ENCODE results near the gene KRTAP17-1.
"Not testable (repeated sequence)": the region's sequence is repeated elsewhere in the genome, so short reads cannot be mapped to it uniquely, and the experiment has no call there.

Gene KRTAP17-1

DNA sequence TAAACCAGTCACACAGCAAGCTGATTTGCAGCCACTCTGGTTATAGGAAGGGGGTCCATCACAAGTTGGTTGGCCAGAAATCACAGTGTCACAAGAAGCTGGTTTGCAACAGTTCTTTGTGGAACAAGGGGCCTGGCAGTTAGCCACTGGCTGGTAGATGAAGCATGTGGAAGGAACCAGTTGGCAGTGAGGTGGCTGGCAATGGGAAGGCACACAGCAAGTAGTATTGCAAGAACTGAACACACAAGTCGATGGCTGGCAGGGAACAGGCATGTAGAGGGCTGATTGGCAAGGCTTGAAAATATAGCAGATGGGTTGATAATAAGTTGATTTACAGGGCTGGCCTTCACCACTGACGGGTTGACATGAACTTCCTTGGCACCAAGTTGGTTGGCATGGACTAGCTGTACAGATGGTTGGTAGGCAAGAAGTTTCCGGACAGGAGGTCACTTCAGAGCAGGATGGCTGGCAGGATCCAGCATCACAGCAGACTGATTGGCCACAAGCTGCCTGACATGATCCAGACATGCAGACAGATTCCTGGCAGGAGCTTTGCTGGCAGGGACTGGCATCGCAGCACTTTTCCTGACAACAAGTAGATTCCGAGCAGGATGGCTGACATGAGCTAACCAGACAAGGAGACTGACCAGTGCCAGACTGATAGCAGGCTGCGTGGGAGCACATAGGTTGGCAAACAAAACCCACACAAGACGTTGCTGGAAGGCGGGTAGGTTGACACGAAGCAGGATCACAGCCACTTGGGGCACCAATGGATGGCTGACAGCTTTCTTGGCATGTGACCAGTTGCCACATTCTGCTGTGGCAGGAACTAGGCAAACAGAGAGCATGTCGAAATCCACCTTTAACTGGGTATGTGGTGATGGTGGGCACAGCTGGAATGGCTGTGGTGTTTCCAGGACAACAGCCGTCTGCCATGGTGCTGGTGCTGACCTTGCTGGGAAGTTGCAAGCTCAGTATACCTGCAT lies 13.3 kb downstream of the KRTAP17-1 start, which contains the start of gene KRTAP29-1:
Gene KRTAP29-1 (minus strand): TSS at position 936 of the 986 bp plus-strand sequence. CDS start 0 bp downstream, at position 936.
- DNase-seq = no peak

DNA sequence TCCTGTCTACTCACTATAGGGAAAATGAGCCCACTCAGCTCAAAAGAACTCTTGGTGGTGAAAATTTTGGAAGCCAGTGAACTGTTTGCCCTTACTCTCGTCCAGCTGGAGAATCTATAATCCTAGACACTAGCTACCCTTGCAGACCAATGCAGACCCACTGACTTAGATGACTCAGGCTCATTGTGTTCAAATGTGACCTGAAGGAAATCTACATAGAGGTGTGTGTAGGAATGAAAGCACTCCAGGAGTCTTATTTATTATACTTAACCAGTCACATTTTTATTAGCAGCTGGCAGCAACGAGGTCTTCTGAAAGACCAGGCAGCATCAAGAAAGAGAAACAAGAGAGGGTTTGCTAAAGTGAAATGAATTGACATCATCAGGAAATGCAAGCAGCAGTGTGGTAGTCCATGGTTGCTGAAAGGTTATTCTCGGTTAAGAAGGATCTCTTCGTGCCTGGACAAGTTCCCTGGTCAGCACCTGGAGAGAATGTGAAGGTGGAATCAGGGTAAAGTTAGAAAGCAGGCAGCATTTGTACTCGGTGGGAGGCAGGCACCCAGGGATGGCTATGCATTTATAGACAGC lies 14.2 kb downstream of the KRTAP17-1 start:
- no peak for DNase-seq

DNA sequence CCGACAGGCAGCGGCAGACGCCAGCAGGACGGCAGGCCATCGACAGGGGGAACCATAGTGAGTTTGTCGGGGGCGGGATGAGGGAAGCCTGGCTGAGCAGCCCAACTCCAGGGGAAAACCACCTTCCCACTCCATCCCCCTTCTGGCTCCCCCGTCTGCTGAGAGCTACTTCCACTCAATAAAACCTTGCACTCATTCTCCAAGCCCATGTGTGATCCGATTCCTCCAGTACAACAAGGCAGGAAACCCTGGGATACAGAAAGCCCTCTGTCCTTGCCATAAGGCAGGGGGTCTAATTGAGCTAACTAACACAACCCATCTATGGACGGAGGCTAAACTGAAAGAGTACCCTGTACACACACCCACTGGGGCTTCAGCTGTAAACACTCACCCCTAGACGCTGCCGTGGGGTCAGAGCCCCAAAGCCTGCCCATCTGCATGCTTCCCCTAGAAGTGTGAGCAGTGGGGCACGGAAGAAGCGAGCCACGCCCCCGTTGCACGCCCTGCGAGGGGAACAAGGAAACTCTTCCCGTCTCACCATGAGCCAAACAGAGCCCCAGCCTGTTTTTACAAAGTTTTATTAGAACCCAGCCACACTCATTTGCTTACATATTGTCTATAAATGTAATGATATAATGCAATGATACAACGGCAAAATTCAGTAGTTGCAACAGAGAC lies 16.9 kb downstream of the KRTAP17-1 start:
- no peak for DNase-seq

DNA sequence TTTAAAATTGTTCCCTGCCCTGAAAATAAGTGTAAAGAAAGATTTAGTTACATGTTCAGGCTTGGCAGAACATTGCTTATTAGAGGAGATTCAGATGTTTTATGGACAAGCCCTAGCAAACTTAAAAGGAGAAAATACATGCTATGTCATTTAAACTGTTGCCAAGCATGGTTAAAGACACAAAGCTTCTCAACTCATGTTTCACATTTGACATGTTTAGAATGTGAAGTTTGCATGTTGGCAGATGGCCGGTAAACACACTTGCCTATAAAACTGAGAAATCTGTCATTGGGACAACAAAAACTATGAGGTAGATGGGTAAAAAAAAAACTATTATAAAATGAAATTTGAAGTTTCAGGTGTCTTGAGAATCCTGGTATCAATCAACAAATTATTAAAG lies 18.7 kb downstream of the KRTAP17-1 start:
- no peak for DNase-seq

DNA sequence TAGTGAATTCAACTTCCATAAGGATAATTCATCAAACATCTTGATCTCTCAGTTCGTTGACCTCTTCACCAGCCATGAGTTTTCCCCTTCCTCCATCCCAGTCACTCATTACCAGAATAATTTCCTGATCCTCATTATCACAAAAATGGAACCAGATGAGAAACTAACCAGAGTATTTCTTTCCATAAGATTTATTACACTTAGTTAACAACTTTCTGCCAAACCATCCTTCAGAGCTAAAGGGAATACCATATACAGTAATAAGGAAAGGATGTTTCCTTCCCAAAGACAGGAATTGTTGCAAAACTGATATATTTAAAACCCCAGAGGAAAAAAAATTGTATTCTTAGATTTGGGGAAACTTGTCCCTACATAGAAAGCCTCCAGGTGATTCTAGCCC lies 21.5 kb downstream of the KRTAP17-1 start:
- DNase-seq = no peak

DNA sequence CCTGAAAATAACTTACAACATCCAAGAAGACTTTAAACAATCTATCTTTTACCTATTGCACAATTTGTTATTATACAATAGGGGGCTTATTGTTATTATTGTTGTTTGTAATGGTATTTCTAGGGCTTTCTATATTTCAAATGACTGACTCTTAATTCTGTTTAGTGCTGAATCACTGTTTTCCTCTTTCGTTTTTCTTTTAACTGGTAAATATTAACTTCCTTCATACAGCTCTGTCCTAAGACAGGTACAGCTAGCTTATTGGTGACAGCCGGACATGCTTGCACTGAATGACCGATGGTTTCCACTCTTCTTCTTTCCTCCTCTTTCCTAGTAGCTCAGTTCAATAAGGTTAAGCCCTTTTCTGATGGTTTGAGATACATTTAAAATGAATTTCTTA lies 28.5 kb downstream of the KRTAP17-1 start:
- no peak for DNase-seq

DNA sequence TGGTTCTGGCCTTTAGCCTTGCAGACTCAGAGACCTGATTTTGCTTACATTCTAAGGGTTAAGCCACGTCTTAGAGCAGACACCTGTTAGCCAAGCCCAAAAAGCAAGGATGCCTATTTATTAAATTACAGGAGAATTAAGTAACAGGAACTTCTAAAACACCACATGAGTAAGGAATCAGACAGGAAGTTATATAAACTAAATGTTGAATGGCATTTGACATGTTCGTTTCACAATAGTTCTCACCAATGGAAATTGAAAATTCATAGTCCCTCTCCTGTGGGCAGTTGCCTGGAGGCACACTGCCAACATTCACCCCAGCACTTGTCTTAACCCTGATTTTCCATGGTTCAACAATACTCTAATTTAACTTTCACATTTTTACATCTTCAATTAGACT lies 31.0 kb downstream of the KRTAP17-1 start:
- no peak for DNase-seq

DNA sequence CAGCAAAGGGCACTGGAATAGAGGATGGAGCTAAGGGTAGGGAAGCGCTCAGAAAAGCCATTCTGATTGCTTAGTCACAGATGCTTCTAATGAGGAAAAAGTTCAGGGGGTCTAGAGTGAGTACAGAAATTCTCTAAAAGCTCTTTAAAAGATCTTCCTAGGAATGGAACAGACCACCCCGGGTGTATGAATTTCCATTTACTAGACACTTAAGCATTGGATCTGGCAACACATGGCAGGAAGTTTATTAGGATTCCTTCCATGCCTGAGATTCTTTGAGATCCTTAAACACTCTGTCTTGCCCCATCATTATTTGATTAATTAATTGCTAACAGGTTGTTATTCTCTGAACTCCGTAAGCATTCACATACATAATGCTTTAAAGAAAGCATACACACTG lies 31.5 kb downstream of the KRTAP17-1 start:
- no peak for DNase-seq

DNA sequence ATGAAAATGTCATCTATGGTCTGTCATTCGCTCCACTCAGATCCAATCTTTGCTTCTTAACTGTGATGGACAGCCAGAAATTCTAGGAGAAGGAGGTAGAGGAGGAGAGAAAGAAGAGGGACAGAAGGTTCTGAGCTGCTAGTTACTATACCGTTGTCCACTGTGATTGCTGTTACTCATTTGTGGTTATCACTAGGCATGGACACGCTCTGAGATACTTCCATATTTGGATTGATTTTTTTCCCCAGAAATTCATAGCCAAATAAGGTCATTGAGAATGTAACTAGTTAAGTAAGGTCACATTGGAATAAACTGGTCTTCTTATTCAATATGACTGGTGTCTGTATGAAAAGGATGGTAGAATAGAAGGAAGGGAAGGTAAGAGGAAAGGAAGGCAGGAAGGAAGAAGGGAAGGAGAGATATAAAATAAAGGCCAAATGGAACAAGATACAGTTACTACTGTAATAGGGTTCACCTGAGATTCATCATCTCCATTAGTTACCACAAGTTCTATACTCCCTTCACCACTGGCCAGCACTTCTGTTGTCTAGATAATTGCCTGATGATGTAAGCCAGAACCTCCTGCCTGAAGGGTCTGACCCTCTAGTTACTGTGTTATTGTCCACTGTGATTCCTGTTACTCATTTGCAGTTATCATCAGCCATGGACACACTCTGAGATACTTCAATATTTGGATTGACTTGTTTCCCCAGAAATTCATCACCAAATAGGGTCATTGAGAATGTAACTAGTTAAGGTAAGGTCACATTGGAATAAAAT lies 37.1 kb downstream of the KRTAP17-1 start:
- no peak for DNase-seq

GRCh38 chr17:41275648-41276190 lies 39.8 kb downstream of the KRTAP17-1 start, which contains the start of gene KRTAP9-7:
TSS of gene KRTAP9-7 (plus strand) at chr17:41275698. CDS start at chr17:41275698, 0 bp downstream.
- DNase-seq = not testable (repeated sequence)

GRCh38 chr17:41271858-41272257 lies 43.7 kb downstream of the KRTAP17-1 start:
- DNase-seq = no peak

- DNase-seq = not testable (repeated sequence)
Observed at GRCh38 chr17:41271323-41271722, 44.2 kb downstream of the KRTAP17-1 start.

- DNase-seq = no peak
Observed at GRCh38 chr17:41267711-41268110, 47.8 kb downstream of the KRTAP17-1 start.

DNA sequence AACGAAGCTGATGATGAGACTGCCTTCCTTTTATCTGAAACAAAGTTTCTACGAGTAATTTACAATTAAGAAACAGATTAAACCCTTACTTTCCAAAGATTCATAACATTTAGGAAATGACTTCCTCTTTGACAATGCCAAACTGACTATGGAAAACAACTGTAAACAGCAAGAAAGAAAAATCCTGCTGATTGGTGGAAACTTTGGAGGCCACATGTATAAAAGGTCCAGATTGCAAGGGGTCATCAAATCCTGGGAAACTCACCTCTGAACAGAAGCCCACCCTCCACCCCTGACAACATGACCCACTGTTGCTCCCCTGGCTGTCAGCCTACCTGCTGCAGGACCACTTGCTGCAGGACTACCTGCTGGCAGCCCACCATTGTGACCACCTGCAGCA lies 50.4 kb downstream of the KRTAP17-1 start, which contains the start of gene KRTAP9-6:
Gene KRTAP9-6 (plus strand): TSS at position 301 of the 400 bp plus-strand sequence. CDS start 0 bp downstream, at position 301.
- DNase-seq = no peak
